ENCODE results near the gene EFNA3.

The EFNA3 gene

DNA sequence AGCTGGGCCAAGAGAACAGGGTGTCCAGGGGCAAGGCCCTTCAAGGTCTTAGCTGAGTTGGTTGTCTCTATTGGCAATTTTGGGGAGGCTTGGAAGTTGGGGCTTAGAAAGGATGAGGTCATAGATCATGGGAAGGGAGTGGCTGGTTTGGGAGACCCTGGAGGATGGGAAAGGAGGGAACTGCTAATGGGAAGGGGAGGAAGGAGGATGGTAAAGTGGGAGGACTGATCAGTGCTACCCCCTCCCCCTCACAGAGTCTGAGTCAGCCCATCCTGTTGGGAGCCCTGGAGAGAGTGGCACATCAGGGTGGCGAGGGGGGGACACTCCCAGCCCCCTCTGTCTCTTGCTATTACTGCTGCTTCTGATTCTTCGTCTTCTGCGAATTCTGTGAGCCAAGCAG, 10.0 kb upstream of the EFNA3 start:
- Histone ChIP-seq H3K4me3 (ENCODE audit: insufficient read depth, low read depth, low read length) (no peak overlapping the region), H3K9me3 (ENCODE audit: control insufficient read depth, low read length) (no peaks in the 10 kb centered on the region), H3K36me3 (ENCODE audit: control insufficient read depth, insufficient read depth, low read length) (no peaks in the 10 kb centered on the region), H3K27ac (ENCODE audit: insufficient read depth, low read depth, low read length, poor library complexity, severe bottlenecking) (no peak overlapping the region), H3K4me1 (ENCODE audit: control insufficient read depth, insufficient read depth, low read length) (peaks cover 34% of the 10 kb centered on the region), H3K27me3 (ENCODE audit: control insufficient read depth, insufficient read depth, low read length, poor library complexity, severe bottlenecking) (peaks cover 37% of the 10 kb centered on the region)
- 78 to 88% methylated on average over 3 of the region's 3 CpGs for WGBS, 2 experiments

DNA sequence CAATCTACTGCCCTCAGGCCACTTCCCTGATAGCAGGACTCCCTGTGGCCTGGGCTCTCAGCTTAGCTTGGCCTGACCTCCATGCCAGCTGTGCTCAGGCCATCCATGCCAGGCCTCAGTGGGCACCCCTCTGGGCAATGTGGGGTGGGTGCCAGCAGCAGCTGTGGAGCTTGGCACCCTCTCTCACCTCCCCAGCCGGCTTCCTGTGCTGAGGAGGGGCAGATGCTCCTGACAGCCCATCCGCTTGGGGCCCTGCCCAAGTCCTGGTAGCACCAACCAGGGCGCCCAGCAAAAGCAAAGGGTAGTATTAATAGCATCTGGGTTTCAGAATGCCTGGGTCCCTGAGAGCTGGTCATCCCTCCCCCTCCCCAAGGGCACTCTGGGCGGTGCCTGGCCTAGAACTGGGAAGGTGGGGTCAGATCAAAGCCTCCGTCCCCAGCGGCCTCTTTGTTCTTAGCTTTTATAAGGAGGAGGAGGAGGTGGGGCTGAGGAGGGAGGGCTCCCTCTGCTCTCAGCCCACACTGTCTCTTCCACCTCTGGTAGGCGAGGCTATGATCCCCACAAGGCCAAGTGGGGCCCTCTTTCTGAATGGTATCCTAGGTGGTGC, 9.0 kb upstream of the EFNA3 start:
- Histone ChIP-seq H3K9me3 (ENCODE audit: control insufficient read depth, low read length) (no peaks in the 10 kb centered on the region), H3K27ac (ENCODE audit: insufficient read depth, low read depth, low read length, poor library complexity, severe bottlenecking) (no peak overlapping the region), H3K27me3 (ENCODE audit: control insufficient read depth, insufficient read depth, low read length, poor library complexity, severe bottlenecking) (peaks cover 40% of the 10 kb centered on the region), H3K36me3 (ENCODE audit: control insufficient read depth, insufficient read depth, low read length) (no peaks in the 10 kb centered on the region), H3K4me1 (ENCODE audit: control insufficient read depth, insufficient read depth, low read length) (peaks cover 29% of the 10 kb centered on the region), H3K4me3 (ENCODE audit: insufficient read depth, low read depth, low read length) (no peak overlapping the region)
- WGBS, 2 experiments = 41 to 42% methylated on average over 7 of the region's 7 CpGs

GRCh38 chr1:155070158-155070621, 8.4 kb upstream of the EFNA3 start:
- WGBS, 2 experiments = 16 to 18% methylated on average over 27 to 28 of the region's 28 CpGs
- Histone ChIP-seq H3K27me3 (ENCODE audit: control insufficient read depth, insufficient read depth, low read length, poor library complexity, severe bottlenecking) (peaks cover 43% of the 10 kb centered on the region), H3K9me3 (ENCODE audit: control insufficient read depth, low read length) (no peaks in the 10 kb centered on the region), H3K4me3 (ENCODE audit: insufficient read depth, low read depth, low read length) (peak overlapping the region; percentile 47), H3K27ac (ENCODE audit: insufficient read depth, low read depth, low read length, poor library complexity, severe bottlenecking) (no peak overlapping the region), H3K4me1 (ENCODE audit: control insufficient read depth, insufficient read depth, low read length) (peaks cover 23% of the 10 kb centered on the region), H3K36me3 (ENCODE audit: control insufficient read depth, insufficient read depth, low read length) (no peaks in the 10 kb centered on the region)

DNA sequence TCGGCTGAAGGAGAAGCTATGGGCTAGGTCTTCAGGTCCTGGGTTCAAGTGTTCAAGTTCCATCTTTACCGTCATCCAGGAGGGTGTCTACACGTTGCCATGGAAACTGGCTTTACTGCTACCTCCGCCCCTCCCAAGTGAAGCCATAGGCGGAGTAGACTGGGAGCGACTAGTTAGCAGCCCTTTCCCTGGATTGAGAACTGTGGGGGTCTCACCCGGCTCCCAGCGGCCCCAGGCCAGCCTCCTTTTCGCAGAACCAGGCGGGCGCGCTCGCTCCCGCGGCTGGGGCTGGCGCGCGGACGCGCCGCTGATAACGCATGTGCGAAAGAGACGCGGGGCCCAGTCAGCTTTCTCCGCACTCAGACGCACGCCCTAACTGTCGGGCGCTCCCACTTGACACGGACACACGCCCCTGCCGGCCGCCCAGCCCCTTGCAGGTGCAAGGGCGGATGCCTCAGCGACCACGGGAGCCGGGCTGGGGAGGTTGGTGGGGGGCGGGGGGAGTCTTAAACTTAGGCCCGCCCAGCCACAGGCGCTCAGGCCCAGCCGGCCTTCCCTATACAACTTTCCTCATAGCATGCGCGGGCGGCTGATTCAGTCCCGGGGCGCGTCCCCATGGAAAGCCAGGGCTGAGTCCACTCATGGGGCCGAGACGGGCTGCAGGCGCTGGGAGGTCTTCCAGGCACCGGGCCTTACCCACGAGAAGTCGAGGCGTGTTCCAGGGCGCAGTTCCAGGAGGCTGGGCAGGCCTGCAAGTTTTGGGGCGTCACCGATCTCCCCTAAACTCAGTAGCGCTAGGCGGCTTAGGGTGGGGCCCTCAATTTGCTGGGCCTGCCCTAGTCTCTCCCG, 7.7 kb upstream of the EFNA3 start:
- Histone ChIP-seq H3K27me3 (ENCODE audit: control insufficient read depth, insufficient read depth, low read length, poor library complexity, severe bottlenecking) (peaks cover 43% of the 10 kb centered on the region), H3K4me1 (ENCODE audit: control insufficient read depth, insufficient read depth, low read length) (peaks cover 22% of the 10 kb centered on the region), H3K4me3 (ENCODE audit: insufficient read depth, low read depth, low read length) (peak overlapping the region; percentile 47), H3K9me3 (ENCODE audit: control insufficient read depth, low read length) (no peaks in the 10 kb centered on the region), H3K27ac (ENCODE audit: insufficient read depth, low read depth, low read length, poor library complexity, severe bottlenecking) (no peak overlapping the region), H3K36me3 (ENCODE audit: control insufficient read depth, insufficient read depth, low read length) (no peaks in the 10 kb centered on the region)
- 7 to 8% methylated on average over 61 of the region's 61 CpGs for WGBS, 2 experiments

- Histone ChIP-seq H3K27me3 (ENCODE audit: control insufficient read depth, insufficient read depth, low read length, poor library complexity, severe bottlenecking) (peaks cover 43% of the 10 kb centered on the region), H3K36me3 (ENCODE audit: control insufficient read depth, insufficient read depth, low read length) (no peaks in the 10 kb centered on the region), H3K4me1 (ENCODE audit: control insufficient read depth, insufficient read depth, low read length) (peaks cover 22% of the 10 kb centered on the region), H3K9me3 (ENCODE audit: control insufficient read depth, low read length) (no peaks in the 10 kb centered on the region), H3K4me3 (ENCODE audit: insufficient read depth, low read depth, low read length) (no peak overlapping the region), H3K27ac (ENCODE audit: insufficient read depth, low read depth, low read length, poor library complexity, severe bottlenecking) (no peak overlapping the region)
- WGBS, 2 experiments = 16 to 24% methylated on average over 14 of the region's 14 CpGs
These were observed 6.9 kb upstream of the EFNA3 start for GRCh38 chr1:155071701-155072100.

GRCh38 chr1:155072531-155073289, 5.9 kb upstream of the EFNA3 start:
- Histone ChIP-seq H3K27me3 (ENCODE audit: control insufficient read depth, insufficient read depth, low read length, poor library complexity, severe bottlenecking) (peaks cover 47% of the 10 kb centered on the region), H3K36me3 (ENCODE audit: control insufficient read depth, insufficient read depth, low read length) (no peaks in the 10 kb centered on the region), H3K27ac (ENCODE audit: insufficient read depth, low read depth, low read length, poor library complexity, severe bottlenecking) (no peak overlapping the region), H3K9me3 (ENCODE audit: control insufficient read depth, low read length) (no peaks in the 10 kb centered on the region), H3K4me1 (ENCODE audit: control insufficient read depth, insufficient read depth, low read length) (peaks cover 22% of the 10 kb centered on the region), H3K4me3 (ENCODE audit: insufficient read depth, low read depth, low read length) (no peak overlapping the region)
- WGBS, 2 experiments = 57 to 61% methylated on average over 7 of the region's 7 CpGs

GRCh38 chr1:155073377-155074242, 5.0 kb upstream of the EFNA3 start:
- H3K36me3 ChIP-seq (ENCODE audit: control insufficient read depth, insufficient read depth, low read length) = no peaks in the 10 kb centered on the region
- WGBS, 2 experiments = 88 to 93% methylated on average over 3 of the region's 3 CpGs
- H3K4me3 ChIP-seq (ENCODE audit: insufficient read depth, low read depth, low read length) = no peak overlapping the region
- H3K4me1 ChIP-seq (ENCODE audit: control insufficient read depth, insufficient read depth, low read length) = peaks cover 26% of the 10 kb centered on the region
- H3K9me3 ChIP-seq (ENCODE audit: control insufficient read depth, low read length) = no peaks in the 10 kb centered on the region
- H3K27me3 ChIP-seq (ENCODE audit: control insufficient read depth, insufficient read depth, low read length, poor library complexity, severe bottlenecking) = peaks cover 56% of the 10 kb centered on the region
- H3K27ac ChIP-seq (ENCODE audit: insufficient read depth, low read depth, low read length, poor library complexity, severe bottlenecking) = no peak overlapping the region

DNA sequence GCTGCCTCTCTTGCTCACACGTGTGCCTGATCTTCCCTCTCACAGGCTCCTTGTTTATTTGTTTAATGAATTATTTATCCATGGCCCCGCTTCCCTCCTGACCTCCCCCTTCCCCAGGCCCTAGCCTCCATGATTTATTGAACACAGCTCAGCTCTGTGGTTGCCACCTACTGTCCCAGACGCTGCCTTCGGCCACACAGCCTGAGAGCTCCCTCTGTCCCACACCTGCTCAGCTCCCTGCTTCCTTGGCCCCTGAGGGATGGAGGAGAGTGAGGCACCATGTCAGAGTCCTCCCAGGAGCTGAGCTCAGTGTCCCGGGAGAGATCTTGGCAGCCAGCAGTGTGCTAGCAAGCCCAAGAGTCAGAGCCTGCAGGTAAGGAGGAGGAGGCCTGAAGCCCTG, 3.1 kb upstream of the EFNA3 start:
- Histone ChIP-seq H3K4me3 (ENCODE audit: insufficient read depth, low read depth, low read length) (no peak overlapping the region), H3K36me3 (ENCODE audit: control insufficient read depth, insufficient read depth, low read length) (no peaks in the 10 kb centered on the region), H3K27ac (ENCODE audit: insufficient read depth, low read depth, low read length, poor library complexity, severe bottlenecking) (no peak overlapping the region), H3K9me3 (ENCODE audit: control insufficient read depth, low read length) (no peaks in the 10 kb centered on the region), H3K27me3 (ENCODE audit: control insufficient read depth, insufficient read depth, low read length, poor library complexity, severe bottlenecking) (peaks cover 69% of the 10 kb centered on the region), H3K4me1 (ENCODE audit: control insufficient read depth, insufficient read depth, low read length) (peaks cover 30% of the 10 kb centered on the region)
- 64 to 75% methylated on average over 5 of the region's 5 CpGs for WGBS, 2 experiments

- WGBS, 2 experiments = 74 to 79% methylated on average over 1 of the region's 1 CpG
- Histone ChIP-seq H3K36me3 (ENCODE audit: control insufficient read depth, insufficient read depth, low read length) (no peaks in the 10 kb centered on the region), H3K27me3 (ENCODE audit: control insufficient read depth, insufficient read depth, low read length, poor library complexity, severe bottlenecking) (peaks cover 69% of the 10 kb centered on the region), H3K9me3 (ENCODE audit: control insufficient read depth, low read length) (no peaks in the 10 kb centered on the region), H3K27ac (ENCODE audit: insufficient read depth, low read depth, low read length, poor library complexity, severe bottlenecking) (no peak overlapping the region), H3K4me3 (ENCODE audit: insufficient read depth, low read depth, low read length) (no peak overlapping the region), H3K4me1 (ENCODE audit: control insufficient read depth, insufficient read depth, low read length) (peaks cover 26% of the 10 kb centered on the region)
These were observed 2.3 kb upstream of the EFNA3 start for GRCh38 chr1:155076371-155076770.

Data from ectodermal cell (in vitro differentiated cells).